GM10847 (cell line): ENCODE measurements around the gene FCHSD2.

Experiments
- POLR2A ChIP-seq: IDR thresholded peaks from 2 replicates; pipeline ENCODE4 v1.6.1; 2011; ENCODE audit not compliant: insufficient read length; ENCODE audit errors: extremely low read depth

The FCHSD2 gene

GRCh38 chr11:72851726-72852125, 290.4 kb downstream of the FCHSD2 start:
- no peak for TF ChIP-seq POLR2A

DNA sequence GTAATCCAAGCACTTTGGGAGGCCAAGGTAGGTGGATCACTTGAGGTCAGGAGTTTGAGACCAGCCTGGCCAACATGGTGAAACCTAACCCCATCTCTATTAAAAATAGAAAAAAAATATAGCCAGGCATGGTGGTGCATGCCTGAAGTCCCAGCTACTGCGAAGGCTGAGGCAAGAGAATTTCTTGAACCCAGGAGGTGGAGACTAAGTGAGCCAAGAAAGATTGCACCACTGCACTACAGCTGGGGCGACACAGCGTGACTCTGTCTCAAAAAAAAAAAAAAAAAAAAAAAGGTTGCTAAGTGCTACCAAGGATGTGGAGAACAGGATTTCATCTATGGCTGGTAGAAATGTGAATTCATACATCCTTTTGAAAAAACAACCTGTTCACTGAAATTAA, 291.3 kb downstream of the FCHSD2 start:
- TF ChIP-seq POLR2A, result no peak

DNA sequence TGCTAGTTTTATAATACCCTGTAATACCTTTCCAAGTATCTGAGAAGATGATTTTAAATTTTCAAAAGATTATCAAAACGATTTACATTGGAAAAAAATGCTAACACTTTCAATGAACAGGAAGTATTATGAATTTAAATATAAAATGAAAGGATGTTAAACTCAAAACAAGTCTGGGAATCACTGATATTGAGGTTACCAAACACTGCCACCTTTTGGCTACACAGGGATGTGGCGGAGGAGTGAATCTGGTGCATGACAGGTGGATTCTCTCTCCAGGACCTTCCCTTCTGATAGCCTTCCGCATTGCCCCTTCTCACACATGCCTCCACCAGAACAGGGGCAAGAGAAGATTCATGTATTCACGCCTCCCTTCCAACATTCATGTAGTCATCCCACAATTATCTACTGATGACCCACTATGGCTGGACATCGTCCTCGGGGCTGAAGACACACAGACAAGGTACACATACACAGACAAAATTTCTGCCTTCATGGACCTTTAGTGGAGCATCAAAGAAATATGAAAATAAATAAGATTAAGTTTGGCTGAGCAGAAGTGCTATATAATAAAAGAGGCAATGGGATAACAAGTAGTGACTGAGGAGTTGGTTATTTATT, 293.2 kb downstream of the FCHSD2 start:
- TF ChIP-seq POLR2A, result no peak

DNA sequence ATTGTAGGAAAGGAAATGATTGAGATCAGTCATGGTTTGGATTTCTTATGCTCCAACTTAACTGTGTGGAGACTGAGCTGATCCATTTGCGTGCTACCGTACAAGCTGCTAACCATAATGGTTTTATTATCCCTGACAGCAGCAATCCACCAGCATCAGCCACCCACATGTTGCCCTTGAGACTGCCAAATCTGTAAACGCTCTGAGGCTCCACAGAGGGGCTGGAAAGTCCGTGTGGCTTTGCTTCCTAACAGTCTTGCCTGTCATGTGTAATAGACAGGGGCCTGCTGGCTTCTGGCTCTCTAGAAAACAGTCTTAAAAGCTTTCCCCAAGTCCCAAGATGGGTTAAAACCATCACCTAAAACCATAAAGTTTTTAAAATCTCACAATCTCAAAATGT, 297.8 kb downstream of the FCHSD2 start:
- TF ChIP-seq POLR2A, result no peak

- no peak for TF ChIP-seq POLR2A
Measured at GRCh38 chr11:72842653-72843330, 299.3 kb downstream of the FCHSD2 start.

DNA sequence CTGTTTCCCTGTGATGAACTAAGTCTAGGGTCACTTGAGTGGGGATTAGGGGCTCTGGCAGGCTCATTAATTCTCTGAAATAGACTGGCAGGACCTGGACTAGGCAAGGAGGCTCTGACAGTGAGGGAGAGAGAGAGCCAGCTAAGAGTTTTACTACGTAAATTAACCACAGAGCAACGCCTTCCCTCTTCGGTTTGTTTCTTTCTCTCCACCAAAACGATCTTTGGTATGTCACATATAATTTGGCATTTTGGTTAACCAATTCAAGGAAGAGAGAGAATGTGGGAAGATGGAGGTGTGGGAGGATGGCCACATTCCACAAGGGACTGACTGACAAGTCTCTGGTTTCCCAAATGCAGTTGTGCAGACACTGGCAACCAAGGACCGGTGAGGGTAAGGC, 300.0 kb downstream of the FCHSD2 start:
- TF ChIP-seq POLR2A, result no peak

GRCh38 chr11:72841397-72841796, 300.7 kb downstream of the FCHSD2 start:
- no peak for TF ChIP-seq POLR2A

DNA sequence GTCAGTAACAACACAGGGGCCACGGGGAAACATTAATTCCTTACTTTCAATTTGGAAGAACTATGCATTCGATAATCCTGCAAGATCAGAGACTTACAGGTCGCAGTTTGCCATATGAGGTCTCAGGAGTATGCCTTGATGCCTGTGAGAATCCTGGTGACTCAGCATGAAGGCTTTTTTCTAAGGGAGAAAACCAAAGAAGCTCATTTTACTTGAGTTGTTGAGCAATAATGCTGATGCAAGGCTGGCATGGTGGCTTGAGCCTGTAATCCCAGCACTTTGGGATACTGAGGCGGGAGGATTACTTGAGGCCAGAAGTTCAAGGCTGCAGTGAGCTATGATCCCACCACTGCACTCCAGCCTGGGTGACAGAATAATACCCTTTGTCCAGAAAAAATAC, 301.3 kb downstream of the FCHSD2 start:
- no peak for TF ChIP-seq POLR2A

DNA sequence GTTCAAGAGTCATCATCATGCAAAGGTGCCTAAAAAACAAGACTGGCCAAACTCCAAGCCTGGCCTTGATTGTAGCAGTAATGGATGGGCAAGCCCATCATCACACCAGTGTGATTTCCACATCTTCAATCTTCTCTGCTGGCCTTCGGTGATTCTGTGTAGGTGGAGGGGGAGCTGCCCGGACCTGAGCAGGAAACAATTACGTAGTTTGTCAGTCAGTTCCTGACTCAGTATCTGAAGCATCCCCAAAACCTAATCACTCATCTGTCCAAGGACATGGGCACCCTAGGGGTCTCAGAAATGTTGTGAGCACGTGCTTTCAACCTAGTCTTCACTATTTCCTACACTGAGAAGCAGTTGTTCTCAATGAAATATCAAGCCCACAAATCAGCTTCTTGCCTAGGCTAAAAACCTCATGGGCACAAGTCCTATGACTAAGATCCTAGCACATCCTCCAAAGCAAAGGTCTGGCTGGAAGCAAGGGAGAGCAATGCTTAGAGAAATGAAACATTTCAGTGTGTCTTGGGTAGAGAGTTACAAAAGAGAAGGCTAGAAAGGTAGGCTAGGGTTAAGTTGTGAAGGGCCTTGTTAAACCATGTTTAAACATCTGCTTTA, 303.3 kb downstream of the FCHSD2 start:
- TF ChIP-seq POLR2A, result no peak

GRCh38 chr11:72836111-72836510, 306.0 kb downstream of the FCHSD2 start:
- no peak for TF ChIP-seq POLR2A

DNA sequence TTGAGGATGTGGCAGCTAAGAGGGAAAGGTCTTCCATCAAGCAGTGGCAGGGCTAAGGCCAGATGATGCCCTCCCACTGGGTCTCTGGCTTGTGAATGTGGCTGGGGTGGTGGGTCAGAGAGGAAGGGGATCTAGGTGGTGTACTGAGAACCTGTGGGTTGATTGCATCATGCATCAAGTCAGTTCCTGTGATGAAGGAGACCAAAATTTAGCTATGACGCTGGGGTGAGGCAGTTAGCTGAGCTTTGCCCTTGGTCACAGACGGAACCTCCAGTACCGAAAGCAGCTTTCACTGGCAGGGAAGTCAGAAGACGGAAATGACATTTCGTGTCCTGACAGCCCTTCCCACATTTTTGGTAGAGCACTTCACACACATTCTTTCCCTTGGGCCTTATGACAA, 307.2 kb downstream of the FCHSD2 start:
- TF ChIP-seq POLR2A, result no peak

- TF ChIP-seq POLR2A, result no peak
Measured at GRCh38 chr11:72833811-72834493, 308.2 kb downstream of the FCHSD2 start.

- no peak for TF ChIP-seq POLR2A
Measured at GRCh38 chr11:72833083-72833733, 308.9 kb downstream of the FCHSD2 start.

DNA sequence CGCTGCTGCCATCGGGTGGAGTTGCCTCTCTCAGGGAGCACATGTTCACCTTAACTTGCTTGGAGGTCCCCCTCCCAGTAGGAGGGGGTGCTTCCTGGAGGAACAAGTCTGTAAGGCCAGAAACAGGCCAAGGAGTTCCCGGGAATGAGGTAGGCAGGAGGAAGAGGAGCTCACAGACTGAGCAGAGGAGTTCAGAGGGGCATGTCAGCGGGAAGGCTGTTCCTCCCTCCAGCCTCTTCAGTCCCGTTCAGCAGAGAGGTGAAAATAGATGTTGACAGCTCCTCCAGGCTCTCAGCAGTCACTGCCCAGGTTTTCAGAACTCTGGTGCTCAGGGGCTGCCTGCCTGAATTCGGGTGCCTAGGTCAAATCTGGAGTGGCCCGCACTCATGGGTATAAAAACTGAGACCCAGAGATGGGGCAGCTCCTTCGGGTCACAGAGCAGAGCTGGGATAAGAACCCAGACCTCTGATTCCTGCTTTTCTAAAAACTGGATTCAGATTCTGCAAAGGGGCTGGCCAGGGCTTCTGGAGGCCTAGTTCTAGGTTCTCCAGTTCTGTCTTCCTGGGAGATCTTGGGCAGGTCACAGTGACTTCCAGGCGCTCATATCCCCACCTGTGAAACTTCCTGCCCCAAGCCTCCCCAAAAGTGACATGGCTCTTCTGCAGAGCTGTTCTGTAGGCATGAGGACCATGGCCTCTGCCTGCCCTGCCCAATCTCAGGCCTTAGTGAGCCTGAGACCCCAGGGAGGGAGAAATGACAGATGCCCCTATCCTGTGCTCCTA, 309.6 kb downstream of the FCHSD2 start:
- TF ChIP-seq POLR2A, result no peak
